ENCODE results near the gene CDC20.
"Not testable (repeated sequence)": the region's sequence is repeated elsewhere in the genome, so short reads cannot be mapped to it uniquely, and the experiment has no call there.

Gene CDC20

GRCh38 chr1:43386676-43387075 is 27.9 kb downstream of the CDC20 start:
- DNase-seq, result no peak

GRCh38 chr1:43387976-43388599 is 29.3 kb downstream of the CDC20 start:
- DNase-seq, result no peak

GRCh38 chr1:43388613-43389012 is 29.8 kb downstream of the CDC20 start:
- DNase-seq, result no peak

- peak; percentile 97 for DNase-seq
Observed at GRCh38 chr1:43389326-43390313, 30.8 kb downstream of the CDC20 start, which contains the start of the genes MED8 and SZT2. MED8 (minus strand) TSS chr1:43389800; CDS start chr1:43389764, 36 bp downstream. SZT2 (plus strand) TSS chr1:43389899; CDS start chr1:43389969, 70 bp downstream.

GRCh38 chr1:43392702-43393101 is 33.9 kb downstream of the CDC20 start:
- DNase-seq, result no peak

GRCh38 chr1:43395523-43395922 is 36.7 kb downstream of the CDC20 start:
- no peak for DNase-seq

GRCh38 chr1:43396059-43396458 is 37.3 kb downstream of the CDC20 start:
- no peak for DNase-seq

GRCh38 chr1:43398227-43398626 is 39.4 kb downstream of the CDC20 start:
- no peak for DNase-seq

- DNase-seq, result not testable (repeated sequence)
Observed at GRCh38 chr1:43400441-43400840, 41.7 kb downstream of the CDC20 start.

- DNase-seq, result no peak
Observed at GRCh38 chr1:43402089-43402865, 43.5 kb downstream of the CDC20 start.

- DNase-seq, result no peak
Observed at GRCh38 chr1:43404353-43404752, 45.6 kb downstream of the CDC20 start.

GRCh38 chr1:43405219-43405875 is 46.6 kb downstream of the CDC20 start:
- no peak for DNase-seq

GRCh38 chr1:43405876-43406234 is 47.1 kb downstream of the CDC20 start:
- no peak for DNase-seq

GRCh38 chr1:43410571-43410970 is 51.8 kb downstream of the CDC20 start:
- DNase-seq, result no peak

Data from activated CD4-positive, alpha-beta T cell treated with anti-CD3 and anti-CD28 coated beads, Interleukin-2, amount 50 U/mL, for 16 hours (primary cell).